AG09309 (cell line): Measurements from ENCODE around the gene CUL4A.

Experiments used
- DNase-seq: peaks from one replicate; pipeline ENCODE4 v3.0.0-alpha.2; 2010; ENCODE audit warnings: low read depth
- H3K4me3 ChIP-seq: 2 replicates; pipeline ENCODE4 v1.5.1; 2011; ENCODE audit warnings: mild to moderate bottlenecking, low read depth, low read length, moderate library complexity; ENCODE audit not compliant: control insufficient read depth
- CTCF ChIP-seq: IDR thresholded peaks from 2 replicates; pipeline ENCODE4 v1.5.1; 2011; ENCODE audit warnings: mild to moderate bottlenecking, low read depth, low read length, inconsistent platforms; ENCODE audit not compliant: insufficient read depth, control insufficient read depth; ENCODE audit errors: missing control alignments

CUL4A gene

GRCh38 chr13:113171250-113172125 is 37.9 kb upstream of the CUL4A start:
- no peak for DNase-seq

GRCh38 chr13:113172419-113172926 is 36.9 kb upstream of the CUL4A start:
- TF ChIP-seq CTCF, result no peak
- no peak for DNase-seq
- no peak overlapping the region for H3K4me3 ChIP-seq

More at GRCh38 chr13:113171250-113172125, 37.9 kb upstream of the CUL4A start:
- no peak overlapping the region for H3K4me3 ChIP-seq
- TF ChIP-seq CTCF, result no peak

- H3K4me3 ChIP-seq, result no peak overlapping the region
- TF ChIP-seq CTCF, result no peak
- no peak for DNase-seq
Measured at GRCh38 chr13:113176280-113176679, 33.1 kb upstream of the CUL4A start.

GRCh38 chr13:113176822-113177221 is 32.6 kb upstream of the CUL4A start:
- no peak for DNase-seq
- TF ChIP-seq CTCF, result no peak
- no peak overlapping the region for H3K4me3 ChIP-seq

- H3K4me3 ChIP-seq, result no peak overlapping the region
- peak; percentile 59 for DNase-seq
- no peak for TF ChIP-seq CTCF
Measured at GRCh38 chr13:113178070-113178895, 31.1 kb upstream of the CUL4A start.

- no peak overlapping the region for H3K4me3 ChIP-seq
- no peak for TF ChIP-seq CTCF
- no peak for DNase-seq
Measured at GRCh38 chr13:113178896-113179167, 30.6 kb upstream of the CUL4A start.
